ENCODE data around the gene LRFN2.

Gene LRFN2

GRCh38 chr6:40511884-40512283, 75.3 kb downstream of the LRFN2 start:
- no peak overlapping the region for H2AK5ac ChIP-seq (ENCODE audit: low read depth, low read length)
- no peak overlapping the region for H3K23ac ChIP-seq (ENCODE audit: low read depth, low read length, poor library complexity)
- no peak overlapping the region for H4K8ac ChIP-seq (ENCODE audit: low read depth, low read length)
- no peak overlapping the region for H3K27ac ChIP-seq (replicated peaks; ENCODE audit: low read length)
- no peak overlapping the region for H3K4me2 ChIP-seq (ENCODE audit: insufficient read depth, low read length, poor library complexity, severe bottlenecking)
- no peaks in the 10 kb centered on the region for H3K79me1 ChIP-seq (ENCODE audit: low read depth, low read length)
- H2BK5ac ChIP-seq (ENCODE audit: low read length): no peak overlapping the region
- H3K4ac ChIP-seq (ENCODE audit: low read length): no peak overlapping the region
- no peak overlapping the region for H2BK15ac ChIP-seq (ENCODE audit: low read length)
- no peaks in the 10 kb centered on the region for H3K27me3 ChIP-seq (ENCODE audit: control insufficient read depth in 3 of 3, insufficient read depth in 3 of 3, low read depth in 1 of 3, low read length in 3 of 3)
- no peak overlapping the region for H2BK12ac ChIP-seq (ENCODE audit: low read length)
- no peak overlapping the region for H3K9ac ChIP-seq (ENCODE audit: low read depth, low read length, poor library complexity)
- no peak for DNase-seq (ENCODE audit: low spot score)
- H3K14ac ChIP-seq (ENCODE audit: low read length): no peak overlapping the region
- H3K18ac ChIP-seq (ENCODE audit: low read length): no peak overlapping the region
- no peak overlapping the region for H2BK120ac ChIP-seq (ENCODE audit: low read depth, low read length)
- H3K4me3 ChIP-seq (ENCODE audit: low read length in 2 of 2): no peak overlapping the region
- no peaks in the 10 kb centered on the region for H3K36me3 ChIP-seq (replicated peaks in 1 of 2; ENCODE audit: control insufficient read depth in 2 of 2, insufficient read depth in 2 of 2, low read length in 2 of 2)
- no peak overlapping the region for H4K91ac ChIP-seq (ENCODE audit: low read depth, low read length, poor library complexity)
- H2AFZ ChIP-seq (ENCODE audit: low read length): no peak overlapping the region
- no peaks in the 10 kb centered on the region for H3K9me3 ChIP-seq (replicated peaks in 1 of 2; ENCODE audit: control insufficient read depth in 2 of 2, insufficient read depth in 1 of 2, low read depth in 1 of 2, low read length in 2 of 2)
- no peaks in the 10 kb centered on the region for H3K4me1 ChIP-seq (ENCODE audit: control insufficient read depth in 2 of 2, insufficient read depth in 1 of 2, low read depth in 1 of 2, low read length in 2 of 2)
- no CpG with 5 or more reads among the region's 6 CpGs for WGBS, 2 donors (ENCODE audit: extremely low coverage in 2 of 2, insufficient read length in 2 of 2, insufficient replicate concordance in 1 of 2)

GRCh38 chr6:40510442-40510841, 76.7 kb downstream of the LRFN2 start:
- Histone ChIP-seq H3K4me1 (ENCODE audit: control insufficient read depth in 2 of 2, insufficient read depth in 1 of 2, low read depth in 1 of 2, low read length in 2 of 2) (no peaks in the 10 kb centered on the region), H2BK15ac (ENCODE audit: low read length) (no peak overlapping the region), H2AFZ (ENCODE audit: low read length) (no peak overlapping the region), H3K23ac (ENCODE audit: low read depth, low read length, poor library complexity) (no peak overlapping the region), H4K8ac (ENCODE audit: low read depth, low read length) (no peak overlapping the region), H3K27me3 (ENCODE audit: control insufficient read depth in 3 of 3, insufficient read depth in 3 of 3, low read depth in 1 of 3, low read length in 3 of 3) (no peaks in the 10 kb centered on the region), H2AK5ac (ENCODE audit: low read depth, low read length) (no peak overlapping the region), H2BK120ac (ENCODE audit: low read depth, low read length) (no peak overlapping the region), H3K9me3 (replicated peaks in 1 of 2; ENCODE audit: control insufficient read depth in 2 of 2, insufficient read depth in 1 of 2, low read depth in 1 of 2, low read length in 2 of 2) (no peaks in the 10 kb centered on the region), H3K36me3 (replicated peaks in 1 of 2; ENCODE audit: control insufficient read depth in 2 of 2, insufficient read depth in 2 of 2, low read length in 2 of 2) (no peaks in the 10 kb centered on the region), H3K18ac (ENCODE audit: low read length) (no peak overlapping the region), H2BK12ac (ENCODE audit: low read length) (no peak overlapping the region), H3K4me2 (ENCODE audit: insufficient read depth, low read length, poor library complexity, severe bottlenecking) (no peak overlapping the region), H3K27ac (replicated peaks; ENCODE audit: low read length) (no peak overlapping the region), H3K4ac (ENCODE audit: low read length) (no peak overlapping the region), H3K9ac (ENCODE audit: low read depth, low read length, poor library complexity) (no peak overlapping the region), H3K14ac (ENCODE audit: low read length) (no peak overlapping the region), H3K79me1 (ENCODE audit: low read depth, low read length) (no peaks in the 10 kb centered on the region), H4K91ac (ENCODE audit: low read depth, low read length, poor library complexity) (no peak overlapping the region), H3K4me3 (ENCODE audit: low read length in 2 of 2) (no peak overlapping the region), H2BK5ac (ENCODE audit: low read length) (no peak overlapping the region)
- no peak for DNase-seq (ENCODE audit: low spot score)
- no CpG with 5 or more reads among the region's 4 CpGs for WGBS, 2 donors (ENCODE audit: extremely low coverage in 2 of 2, insufficient read length in 2 of 2, insufficient replicate concordance in 1 of 2)

- no peak overlapping the region for H2AK5ac ChIP-seq (ENCODE audit: low read depth, low read length)
- H3K4me3 ChIP-seq (ENCODE audit: low read length in 2 of 2): no peak overlapping the region
- no peak overlapping the region for H3K27ac ChIP-seq (replicated peaks; ENCODE audit: low read length)
- H4K8ac ChIP-seq (ENCODE audit: low read depth, low read length): no peak overlapping the region
- H2BK5ac ChIP-seq (ENCODE audit: low read length): no peak overlapping the region
- peak overlapping the region; percentile 79 for H3K14ac ChIP-seq (ENCODE audit: low read length)
- H3K36me3 ChIP-seq (replicated peaks in 1 of 2; ENCODE audit: control insufficient read depth in 2 of 2, insufficient read depth in 2 of 2, low read length in 2 of 2): no peaks in the 10 kb centered on the region
- no peaks in the 10 kb centered on the region for H3K79me1 ChIP-seq (ENCODE audit: low read depth, low read length)
- no peak overlapping the region for H2BK15ac ChIP-seq (ENCODE audit: low read length)
- H2BK12ac ChIP-seq (ENCODE audit: low read length): peak overlapping the region; percentile 63
- DNase-seq (ENCODE audit: low spot score): no peak
- no peaks in the 10 kb centered on the region for H3K4me1 ChIP-seq (ENCODE audit: control insufficient read depth in 2 of 2, insufficient read depth in 1 of 2, low read depth in 1 of 2, low read length in 2 of 2)
- no CpG with 5 or more reads among the region's 11 CpGs for WGBS, 2 donors (ENCODE audit: extremely low coverage in 2 of 2, insufficient read length in 2 of 2, insufficient replicate concordance in 1 of 2)
- H2BK120ac ChIP-seq (ENCODE audit: low read depth, low read length): no peak overlapping the region
- H3K4ac ChIP-seq (ENCODE audit: low read length): no peak overlapping the region
- H3K9ac ChIP-seq (ENCODE audit: low read depth, low read length, poor library complexity): peak overlapping the region; percentile 9
- H3K9me3 ChIP-seq (replicated peaks in 1 of 2; ENCODE audit: control insufficient read depth in 2 of 2, insufficient read depth in 1 of 2, low read depth in 1 of 2, low read length in 2 of 2): no peaks in the 10 kb centered on the region
- H2AFZ ChIP-seq (ENCODE audit: low read length): no peak overlapping the region
- no peaks in the 10 kb centered on the region for H3K27me3 ChIP-seq (ENCODE audit: control insufficient read depth in 3 of 3, insufficient read depth in 3 of 3, low read depth in 1 of 3, low read length in 3 of 3)
- H3K4me2 ChIP-seq (ENCODE audit: insufficient read depth, low read length, poor library complexity, severe bottlenecking): no peak overlapping the region
- peak overlapping the region; percentile 32 for H3K18ac ChIP-seq (ENCODE audit: low read length)
- peak overlapping the region; percentile 66 for H4K91ac ChIP-seq (ENCODE audit: low read depth, low read length, poor library complexity)
- H3K23ac ChIP-seq (ENCODE audit: low read depth, low read length, poor library complexity): peak overlapping the region; percentile 44
These were observed 77.4 kb downstream of the LRFN2 start for GRCh38 chr6:40509716-40510260.

GRCh38 chr6:40509086-40509485, 78.1 kb downstream of the LRFN2 start:
- H2BK12ac ChIP-seq (ENCODE audit: low read length): no peak overlapping the region
- no peak overlapping the region for H3K4me2 ChIP-seq (ENCODE audit: insufficient read depth, low read length, poor library complexity, severe bottlenecking)
- no peak overlapping the region for H2BK120ac ChIP-seq (ENCODE audit: low read depth, low read length)
- DNase-seq (ENCODE audit: low spot score): no peak
- no peak overlapping the region for H3K23ac ChIP-seq (ENCODE audit: low read depth, low read length, poor library complexity)
- H3K14ac ChIP-seq (ENCODE audit: low read length): peak overlapping the region; percentile 79
- H3K4ac ChIP-seq (ENCODE audit: low read length): no peak overlapping the region
- H2BK15ac ChIP-seq (ENCODE audit: low read length): no peak overlapping the region
- no peak overlapping the region for H2BK5ac ChIP-seq (ENCODE audit: low read length)
- no peaks in the 10 kb centered on the region for H3K79me1 ChIP-seq (ENCODE audit: low read depth, low read length)
- no peak overlapping the region for H2AFZ ChIP-seq (ENCODE audit: low read length)
- H3K9ac ChIP-seq (ENCODE audit: low read depth, low read length, poor library complexity): no peak overlapping the region
- H3K36me3 ChIP-seq (replicated peaks in 1 of 2; ENCODE audit: control insufficient read depth in 2 of 2, insufficient read depth in 2 of 2, low read length in 2 of 2): no peaks in the 10 kb centered on the region
- no CpG with 5 or more reads among the region's 1 CpG for WGBS, 2 donors (ENCODE audit: extremely low coverage in 2 of 2, insufficient read length in 2 of 2, insufficient replicate concordance in 1 of 2)
- H3K27me3 ChIP-seq (ENCODE audit: control insufficient read depth in 3 of 3, insufficient read depth in 3 of 3, low read depth in 1 of 3, low read length in 3 of 3): no peaks in the 10 kb centered on the region
- H3K18ac ChIP-seq (ENCODE audit: low read length): no peak overlapping the region
- H3K9me3 ChIP-seq (replicated peaks in 1 of 2; ENCODE audit: control insufficient read depth in 2 of 2, insufficient read depth in 1 of 2, low read depth in 1 of 2, low read length in 2 of 2): no peaks in the 10 kb centered on the region
- H2AK5ac ChIP-seq (ENCODE audit: low read depth, low read length): no peak overlapping the region
- no peaks in the 10 kb centered on the region for H3K4me1 ChIP-seq (ENCODE audit: control insufficient read depth in 2 of 2, insufficient read depth in 1 of 2, low read depth in 1 of 2, low read length in 2 of 2)
- H4K91ac ChIP-seq (ENCODE audit: low read depth, low read length, poor library complexity): no peak overlapping the region
- no peak overlapping the region for H4K8ac ChIP-seq (ENCODE audit: low read depth, low read length)
- H3K27ac ChIP-seq (replicated peaks; ENCODE audit: low read length): no peak overlapping the region
- no peak overlapping the region for H3K4me3 ChIP-seq (ENCODE audit: low read length in 2 of 2)
